ENCODE measurements around the gene CEP70. TPM values are rescaled to one million over a fixed set of nuclear protein-coding genes. Genes with fewer than 3 reads are reported as not detected.

Gene CEP70
- total RNA-seq, 4 donors from 2014 or later, result 90.6 to 154 (median 123) TPM

DNA sequence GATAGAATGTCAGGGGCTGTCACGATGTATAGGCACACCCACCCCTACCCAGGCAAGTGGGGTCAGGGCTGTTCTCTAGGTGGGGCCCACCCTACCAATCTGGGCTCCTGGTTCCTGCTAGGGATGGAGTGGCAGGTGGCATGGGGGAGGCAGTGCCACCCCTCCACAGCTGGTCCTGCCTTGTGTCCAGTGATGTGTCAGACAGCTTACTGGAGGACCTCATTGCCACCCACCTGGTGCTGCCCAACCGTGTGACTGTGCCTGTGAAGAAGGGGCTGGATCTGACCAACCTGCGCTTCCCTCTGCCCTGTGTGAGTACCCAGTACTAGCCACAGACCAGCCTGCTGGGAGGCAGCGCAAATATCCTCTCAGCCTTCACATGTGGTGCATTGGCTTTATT is 132.2 kb downstream of the CEP70 start:
- Histone ChIP-seq H3K4me3 (no peak overlapping the region), H3K9me3 (no peaks in the 10 kb centered on the region), H3K27ac (no peak overlapping the region), H3K27me3 (no peaks in the 10 kb centered on the region), H3K4me1 (no peaks in the 10 kb centered on the region), H3K36me3 (no peaks in the 10 kb centered on the region)
- TF ChIP-seq POLR2A (IDR thresholded peaks at IDR 0.05), result no peak
- TF ChIP-seq, protein P1, sequence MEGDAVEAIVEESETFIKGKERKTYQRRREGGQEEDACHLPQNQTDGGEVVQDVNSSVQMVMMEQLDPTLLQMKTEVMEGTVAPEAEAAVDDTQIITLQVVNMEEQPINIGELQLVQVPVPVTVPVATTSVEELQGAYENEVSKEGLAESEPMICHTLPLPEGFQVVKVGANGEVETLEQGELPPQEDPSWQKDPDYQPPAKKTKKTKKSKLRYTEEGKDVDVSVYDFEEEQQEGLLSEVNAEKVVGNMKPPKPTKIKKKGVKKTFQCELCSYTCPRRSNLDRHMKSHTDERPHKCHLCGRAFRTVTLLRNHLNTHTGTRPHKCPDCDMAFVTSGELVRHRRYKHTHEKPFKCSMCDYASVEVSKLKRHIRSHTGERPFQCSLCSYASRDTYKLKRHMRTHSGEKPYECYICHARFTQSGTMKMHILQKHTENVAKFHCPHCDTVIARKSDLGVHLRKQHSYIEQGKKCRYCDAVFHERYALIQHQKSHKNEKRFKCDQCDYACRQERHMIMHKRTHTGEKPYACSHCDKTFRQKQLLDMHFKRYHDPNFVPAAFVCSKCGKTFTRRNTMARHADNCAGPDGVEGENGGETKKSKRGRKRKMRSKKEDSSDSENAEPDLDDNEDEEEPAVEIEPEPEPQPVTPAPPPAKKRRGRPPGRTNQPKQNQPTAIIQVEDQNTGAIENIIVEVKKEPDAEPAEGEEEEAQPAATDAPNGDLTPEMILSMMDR (IDR thresholded peaks at IDR 0.05), result no peak
- intact Hi-C loops (cut with DNase I; ENCODE audit: low total_unique reads), result no loop called here
- DNase-seq, result no peak

DNA sequence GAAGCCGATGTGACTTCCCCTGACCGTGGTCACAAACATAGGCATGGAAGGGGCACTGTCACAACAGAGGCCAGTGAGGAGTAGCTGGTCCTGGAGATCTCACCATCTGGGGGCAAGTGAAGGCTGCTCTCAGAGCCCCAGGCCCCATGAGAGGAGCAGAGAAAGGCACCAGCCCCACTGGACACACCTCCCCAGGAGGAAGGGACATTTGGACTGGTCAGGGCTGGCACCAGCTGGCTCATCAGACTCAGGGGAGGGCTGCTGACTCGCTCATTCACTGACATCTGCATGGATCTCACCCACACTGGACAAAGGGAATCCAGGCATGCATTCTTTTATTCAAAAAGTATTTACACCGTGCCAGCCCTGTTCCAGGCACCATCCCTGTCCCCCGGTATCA is 132.8 kb downstream of the CEP70 start:
- no peak for DNase-seq
- Histone ChIP-seq H3K27me3 (no peaks in the 10 kb centered on the region), H3K4me3 (no peak overlapping the region), H3K4me1 (no peaks in the 10 kb centered on the region), H3K9me3 (no peaks in the 10 kb centered on the region), H3K36me3 (no peaks in the 10 kb centered on the region), H3K27ac (no peak overlapping the region)
- intact Hi-C loops (cut with DNase I; ENCODE audit: low total_unique reads), result no loop called here
- TF ChIP-seq, protein P1 (IDR thresholded peaks at IDR 0.05), result no peak
- no peak for TF ChIP-seq POLR2A (IDR thresholded peaks at IDR 0.05)

DNA sequence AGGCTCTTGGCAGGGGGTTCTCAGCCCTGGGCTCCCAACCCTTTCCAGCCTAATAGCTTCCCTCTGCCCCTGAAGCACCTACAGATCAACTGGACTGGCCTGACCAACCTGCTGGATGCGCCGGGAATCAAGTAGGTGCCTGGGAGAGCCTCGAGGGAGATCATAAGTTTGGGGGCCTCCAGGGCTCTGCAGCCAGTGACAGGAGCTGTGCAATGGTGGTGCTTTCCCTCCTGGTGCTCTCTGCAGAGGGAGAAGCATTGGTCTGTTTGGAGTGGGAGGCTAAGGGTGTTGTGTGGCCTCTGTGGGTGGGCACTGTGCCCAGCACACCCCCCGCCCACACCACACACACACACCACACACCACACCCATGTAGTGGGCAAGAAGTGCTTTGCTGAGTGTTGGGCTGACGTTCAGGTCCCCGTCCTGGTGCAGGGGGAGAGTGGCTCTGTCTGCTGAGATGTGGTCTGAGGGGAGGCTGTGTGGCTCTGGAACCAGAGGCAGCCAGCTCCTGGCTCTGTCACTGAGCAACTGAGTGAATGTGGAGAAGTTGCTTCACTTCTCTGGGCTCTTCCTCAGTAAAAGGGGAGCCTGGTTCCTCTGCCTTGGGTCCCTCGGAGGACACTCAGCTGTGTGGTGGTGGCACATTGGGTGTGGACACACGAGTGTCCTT is 133.4 kb downstream of the CEP70 start:
- TF ChIP-seq POLR2A (IDR thresholded peaks at IDR 0.05), result no peak
- intact Hi-C loops (cut with DNase I; ENCODE audit: low total_unique reads), result no loop called here

DNA sequence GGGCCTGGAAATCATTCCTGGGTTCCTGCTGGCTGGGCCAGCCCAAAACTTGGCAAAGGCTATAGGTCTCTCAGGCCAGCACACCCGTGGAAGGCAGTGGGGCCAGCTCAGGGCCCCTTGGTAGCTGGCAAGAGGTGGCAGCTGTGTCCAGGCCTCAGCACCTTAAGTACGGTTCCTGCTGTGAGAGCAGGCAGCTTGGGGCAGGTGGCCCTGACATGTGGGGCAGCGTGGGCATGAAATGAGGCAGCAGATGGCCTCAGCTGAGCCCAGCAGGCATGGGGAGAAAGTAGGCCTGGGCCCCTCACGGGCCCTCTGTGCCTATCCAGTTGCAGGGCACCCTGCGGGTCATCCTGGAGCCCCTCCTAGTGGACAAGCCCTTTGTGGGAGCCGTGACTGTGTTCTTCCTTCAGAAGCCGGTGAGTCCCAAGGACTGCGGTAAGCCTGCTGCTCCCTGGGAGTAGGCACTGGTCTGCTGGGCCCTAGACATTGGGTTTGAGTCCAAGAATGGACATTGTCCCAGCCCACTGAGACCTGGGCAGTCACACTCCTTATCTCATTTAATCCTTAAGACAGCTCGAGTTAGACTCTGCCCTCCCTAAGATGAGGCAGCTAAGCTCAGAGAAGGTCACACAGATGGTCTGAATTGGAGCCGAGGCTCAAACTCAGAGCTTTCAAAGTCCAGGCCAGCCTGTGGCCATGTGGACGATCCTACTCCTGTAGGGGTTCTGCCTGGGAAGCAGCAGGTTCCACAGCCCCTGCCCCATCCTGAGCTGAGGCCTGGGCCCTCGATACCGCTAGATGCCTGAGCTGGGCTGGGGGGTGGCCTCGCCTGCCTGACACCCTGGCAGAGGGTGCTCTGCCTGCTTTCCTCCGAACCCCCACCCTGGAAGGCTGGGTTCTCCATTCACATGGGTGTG is 134.2 kb downstream of the CEP70 start:
- H3K27me3 ChIP-seq, result no peaks in the 10 kb centered on the region
- H3K4me3 ChIP-seq, result no peak overlapping the region
- TF ChIP-seq POLR2A (IDR thresholded peaks at IDR 0.05), result no peak
- TF ChIP-seq, protein P1 (IDR thresholded peaks at IDR 0.05), result no peak
- no peaks in the 10 kb centered on the region for H3K9me3 ChIP-seq
- no peaks in the 10 kb centered on the region for H3K4me1 ChIP-seq
- no peaks in the 10 kb centered on the region for H3K36me3 ChIP-seq
- DNase-seq, result no peak
- intact Hi-C loops (cut with DNase I; ENCODE audit: low total_unique reads), result no loop called here
- no peak overlapping the region for H3K27ac ChIP-seq

More for the DNA sequence above, 133.4 kb downstream of the CEP70 start:
- Histone ChIP-seq H3K4me3 (no peak overlapping the region), H3K27ac (no peak overlapping the region), H3K4me1 (no peaks in the 10 kb centered on the region), H3K36me3 (no peaks in the 10 kb centered on the region), H3K9me3 (no peaks in the 10 kb centered on the region), H3K27me3 (no peaks in the 10 kb centered on the region)
- DNase-seq, result no peak

DNA sequence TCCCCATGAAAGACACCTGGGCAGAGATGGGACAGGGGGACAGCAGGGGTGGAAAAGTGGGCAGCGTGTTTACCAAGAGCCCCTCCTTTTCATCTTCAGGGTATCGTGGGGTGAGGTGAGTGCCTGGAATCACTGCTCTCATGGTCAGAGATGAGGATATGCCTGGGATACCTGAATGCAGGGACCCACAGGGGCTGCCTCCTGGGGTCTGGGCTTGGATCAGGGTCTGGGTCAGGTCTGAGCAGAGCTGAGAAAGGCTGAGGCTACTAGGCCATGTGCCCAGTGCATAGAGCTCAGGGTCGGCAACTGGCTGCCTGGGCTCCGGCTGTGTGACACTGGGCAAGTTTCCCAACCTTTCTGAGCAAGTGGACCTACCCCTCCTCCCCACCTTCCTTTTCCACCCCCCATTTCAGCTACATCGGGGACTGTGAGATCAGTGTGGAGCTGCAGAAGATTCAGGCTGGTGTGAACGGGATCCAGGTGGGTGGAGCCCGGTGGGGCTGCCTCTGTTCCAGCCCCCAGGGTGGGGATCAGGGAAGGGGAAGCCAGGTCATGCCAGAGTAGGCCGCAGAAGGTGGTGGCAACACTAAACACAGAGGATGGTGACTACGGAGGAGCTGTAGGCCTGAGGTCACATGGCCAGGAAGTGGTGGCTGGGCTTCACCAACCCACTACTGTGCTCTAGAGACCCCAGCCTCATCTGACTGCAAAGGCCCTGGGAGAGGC is 135.1 kb downstream of the CEP70 start:
- no peak for DNase-seq
- Histone ChIP-seq H3K9me3 (no peaks in the 10 kb centered on the region), H3K27ac (no peak overlapping the region), H3K4me1 (no peaks in the 10 kb centered on the region), H3K4me3 (no peak overlapping the region), H3K36me3 (no peaks in the 10 kb centered on the region), H3K27me3 (no peaks in the 10 kb centered on the region)
- TF ChIP-seq POLR2A (IDR thresholded peaks at IDR 0.05), result no peak
- intact Hi-C loops (cut with DNase I; ENCODE audit: low total_unique reads), result no loop called here
